ENCODE measurements around the gene MYOM3.

Gene MYOM3

DNA sequence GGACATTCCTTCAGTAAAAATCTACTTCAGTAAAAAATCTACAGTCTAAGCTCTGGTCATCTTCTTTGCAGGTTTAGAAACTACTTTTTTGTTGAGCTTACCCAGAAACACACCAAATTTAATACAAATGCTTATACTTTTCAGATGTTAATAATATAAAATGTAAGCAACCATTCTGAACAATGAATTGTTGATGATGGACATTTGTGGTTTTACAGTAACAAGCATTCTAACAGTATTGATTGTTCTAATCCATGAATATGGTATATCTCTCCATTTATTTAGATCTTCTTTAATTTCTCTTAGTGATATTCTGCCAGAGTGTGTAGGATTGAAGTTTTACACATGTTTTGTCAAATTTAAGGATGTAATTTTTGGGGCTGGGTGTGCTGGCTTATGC, 104.9 kb downstream of the MYOM3 start:
- no peak for TF ChIP-seq ZFX (IDR thresholded peaks at IDR 0.05)
- TF ChIP-seq, protein P1, sequence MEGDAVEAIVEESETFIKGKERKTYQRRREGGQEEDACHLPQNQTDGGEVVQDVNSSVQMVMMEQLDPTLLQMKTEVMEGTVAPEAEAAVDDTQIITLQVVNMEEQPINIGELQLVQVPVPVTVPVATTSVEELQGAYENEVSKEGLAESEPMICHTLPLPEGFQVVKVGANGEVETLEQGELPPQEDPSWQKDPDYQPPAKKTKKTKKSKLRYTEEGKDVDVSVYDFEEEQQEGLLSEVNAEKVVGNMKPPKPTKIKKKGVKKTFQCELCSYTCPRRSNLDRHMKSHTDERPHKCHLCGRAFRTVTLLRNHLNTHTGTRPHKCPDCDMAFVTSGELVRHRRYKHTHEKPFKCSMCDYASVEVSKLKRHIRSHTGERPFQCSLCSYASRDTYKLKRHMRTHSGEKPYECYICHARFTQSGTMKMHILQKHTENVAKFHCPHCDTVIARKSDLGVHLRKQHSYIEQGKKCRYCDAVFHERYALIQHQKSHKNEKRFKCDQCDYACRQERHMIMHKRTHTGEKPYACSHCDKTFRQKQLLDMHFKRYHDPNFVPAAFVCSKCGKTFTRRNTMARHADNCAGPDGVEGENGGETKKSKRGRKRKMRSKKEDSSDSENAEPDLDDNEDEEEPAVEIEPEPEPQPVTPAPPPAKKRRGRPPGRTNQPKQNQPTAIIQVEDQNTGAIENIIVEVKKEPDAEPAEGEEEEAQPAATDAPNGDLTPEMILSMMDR (conservative IDR thresholded peaks at IDR 0.05), result no peak
- no peak overlapping the region for H3K27ac ChIP-seq
